Measurements from ENCODE around the gene SLC39A9. TPM values are rescaled to one million over a fixed set of nuclear protein-coding genes. Genes with fewer than 3 reads are reported as not detected.

Gene SLC39A9
- total RNA-seq, 4 donors from 2014 or later: 20.6 to 23.2 (median 21.8) TPM

GRCh38 chr14:69358966-69359365 lies 39.5 kb upstream of the SLC39A9 start:
- H3K4me1 ChIP-seq: no peaks in the 10 kb centered on the region
- H3K27ac ChIP-seq: no peak overlapping the region
- no peaks in the 10 kb centered on the region for H3K9me3 ChIP-seq
- no peaks in the 10 kb centered on the region for H3K27me3 ChIP-seq
- ATAC-seq (no peak), DNase-seq (no peak)
- no peak overlapping the region for H3K4me3 ChIP-seq
- in situ Hi-C loops (cut with MboI; ENCODE audit: low sequenced_read_pairs in 4 of 4) (no loop called here), intact Hi-C loops (cut with DNase I; ENCODE audit: low total_unique reads) (no loop called here)
- H3K36me3 ChIP-seq: no peaks in the 10 kb centered on the region
- TF ChIP-seq CTCF (IDR thresholded peaks at IDR 0.05 in 4 of 5, conservative IDR thresholded peaks at IDR 0.05 in 1 of 5): no peak

- no peak for DNase-seq
- Histone ChIP-seq H3K4me3 (no peak overlapping the region), H3K36me3 (no peaks in the 10 kb centered on the region), H3K9me3 (no peaks in the 10 kb centered on the region), H3K27ac (no peak overlapping the region), H3K4me1 (no peaks in the 10 kb centered on the region), H3K27me3 (no peaks in the 10 kb centered on the region)
- in situ Hi-C loops (cut with MboI; ENCODE audit: low sequenced_read_pairs in 4 of 4) (no loop called here), intact Hi-C loops (cut with DNase I; ENCODE audit: low total_unique reads) (no loop called here)
- TF ChIP-seq CTCF (IDR thresholded peaks at IDR 0.05 in 4 of 5, conservative IDR thresholded peaks at IDR 0.05 in 1 of 5) (no peak), POLR2A (IDR thresholded peaks at IDR 0.05) (no peak)
- ATAC-seq: no peak
Measured at GRCh38 chr14:69360438-69361108, 37.9 kb upstream of the SLC39A9 start.

- Histone ChIP-seq H3K9me3 (no peaks in the 10 kb centered on the region), H3K4me1 (no peaks in the 10 kb centered on the region), H3K36me3 (no peaks in the 10 kb centered on the region), H3K27me3 (no peaks in the 10 kb centered on the region), H3K4me3 (no peak overlapping the region), H3K27ac (no peak overlapping the region)
- intact Hi-C loops (cut with DNase I; ENCODE audit: low total_unique reads) (no loop called here), in situ Hi-C loops (cut with MboI; ENCODE audit: low sequenced_read_pairs in 4 of 4) (no loop called here)
- ATAC-seq: no peak
- TF ChIP-seq CTCF (IDR thresholded peaks at IDR 0.05 in 4 of 5, conservative IDR thresholded peaks at IDR 0.05 in 1 of 5) (peak in 2 of 5 experiments; percentile 27 to 36), POLR2A (IDR thresholded peaks at IDR 0.05) (no peak)
- DNase-seq: peak in 1 of 2 donors; percentile 23
Measured at GRCh38 chr14:69363055-69363454, 35.4 kb upstream of the SLC39A9 start.

GRCh38 chr14:69363964-69364363 lies 34.5 kb upstream of the SLC39A9 start:
- Histone ChIP-seq H3K36me3 (no peaks in the 10 kb centered on the region), H3K4me1 (no peaks in the 10 kb centered on the region), H3K9me3 (no peaks in the 10 kb centered on the region), H3K4me3 (no peak overlapping the region), H3K27ac (no peak overlapping the region), H3K27me3 (no peaks in the 10 kb centered on the region)
- in situ Hi-C loops (cut with MboI; ENCODE audit: low sequenced_read_pairs in 4 of 4) (no loop called here), intact Hi-C loops (cut with DNase I; ENCODE audit: low total_unique reads) (no loop called here)
- ATAC-seq (no peak), DNase-seq (no peak)
- TF ChIP-seq CTCF (IDR thresholded peaks at IDR 0.05 in 4 of 5, conservative IDR thresholded peaks at IDR 0.05 in 1 of 5): no peak
- TF ChIP-seq POLR2A (IDR thresholded peaks at IDR 0.05): no peak

GRCh38 chr14:69364378-69364777 lies 34.1 kb upstream of the SLC39A9 start:
- H3K27me3 ChIP-seq: no peaks in the 10 kb centered on the region
- no peaks in the 10 kb centered on the region for H3K9me3 ChIP-seq
- no peaks in the 10 kb centered on the region for H3K36me3 ChIP-seq
- TF ChIP-seq CTCF (IDR thresholded peaks at IDR 0.05 in 4 of 5, conservative IDR thresholded peaks at IDR 0.05 in 1 of 5) (no peak), POLR2A (IDR thresholded peaks at IDR 0.05) (no peak)
- no peak overlapping the region for H3K27ac ChIP-seq
- H3K4me3 ChIP-seq: no peak overlapping the region
- intact Hi-C loops (cut with DNase I; ENCODE audit: low total_unique reads): no loop called here
- in situ Hi-C loops (cut with MboI; ENCODE audit: low sequenced_read_pairs in 4 of 4): no loop called here
- H3K4me1 ChIP-seq: no peaks in the 10 kb centered on the region
- ATAC-seq: no peak
- DNase-seq: no peak

All from gastrocnemius medialis (tissue), 4 donors.